Body of pancreas (tissue), 4 donors: ENCODE results near the gene COG2.

ENCODE experiments used
- POLR2A ChIP-seq, 3 donors: fragments of 450-650 bp; IDR thresholded peaks; one replicate each; pipeline ENCODE4 v1.6.1; 2016; ENCODE audit warnings: antibody characterized with exemption in 3 of 3, mild to moderate bottlenecking in 2 of 3
- TF ChIP-seq, protein P1 (sequence below), 7 experiments: fragments of 450-650 bp in 4 of 7; fragments of 200-600 bp in 3 of 7; sonication (generic) in 3 of 7; IDR thresholded peaks; one replicate each; pipeline ENCODE4 v1.5.1; 2016 to 2019; ENCODE audit warnings: antibody characterized with exemption in 7 of 7

DNA sequence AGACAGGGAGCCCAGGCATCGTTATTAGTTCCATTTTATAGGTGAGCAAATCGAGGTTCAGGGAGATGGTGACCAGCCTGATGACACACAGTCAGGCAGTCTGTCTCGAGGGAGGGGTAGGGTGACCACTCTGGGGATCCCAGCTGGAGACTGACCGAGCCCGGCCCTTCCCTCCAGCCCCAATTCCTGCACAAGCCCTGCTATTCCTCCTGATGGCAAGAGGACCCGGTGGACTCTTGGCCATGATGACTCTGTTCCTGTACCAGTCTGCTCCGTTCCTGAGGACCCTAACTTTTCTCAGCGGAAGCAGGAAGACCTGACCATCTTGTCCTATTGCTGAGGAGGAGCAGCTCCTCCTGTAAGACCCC, 71.2 kb downstream of the COG2 start:
- TF ChIP-seq, protein P1, sequence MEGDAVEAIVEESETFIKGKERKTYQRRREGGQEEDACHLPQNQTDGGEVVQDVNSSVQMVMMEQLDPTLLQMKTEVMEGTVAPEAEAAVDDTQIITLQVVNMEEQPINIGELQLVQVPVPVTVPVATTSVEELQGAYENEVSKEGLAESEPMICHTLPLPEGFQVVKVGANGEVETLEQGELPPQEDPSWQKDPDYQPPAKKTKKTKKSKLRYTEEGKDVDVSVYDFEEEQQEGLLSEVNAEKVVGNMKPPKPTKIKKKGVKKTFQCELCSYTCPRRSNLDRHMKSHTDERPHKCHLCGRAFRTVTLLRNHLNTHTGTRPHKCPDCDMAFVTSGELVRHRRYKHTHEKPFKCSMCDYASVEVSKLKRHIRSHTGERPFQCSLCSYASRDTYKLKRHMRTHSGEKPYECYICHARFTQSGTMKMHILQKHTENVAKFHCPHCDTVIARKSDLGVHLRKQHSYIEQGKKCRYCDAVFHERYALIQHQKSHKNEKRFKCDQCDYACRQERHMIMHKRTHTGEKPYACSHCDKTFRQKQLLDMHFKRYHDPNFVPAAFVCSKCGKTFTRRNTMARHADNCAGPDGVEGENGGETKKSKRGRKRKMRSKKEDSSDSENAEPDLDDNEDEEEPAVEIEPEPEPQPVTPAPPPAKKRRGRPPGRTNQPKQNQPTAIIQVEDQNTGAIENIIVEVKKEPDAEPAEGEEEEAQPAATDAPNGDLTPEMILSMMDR (IDR thresholded peaks at IDR 0.05) = no peak
- no peak for TF ChIP-seq POLR2A (IDR thresholded peaks at IDR 0.05)
